Prostate gland (tissue), 2 donors: ENCODE results near the gene CFAP210. TPM values are rescaled to one million over a fixed set of nuclear protein-coding genes. Genes with fewer than 3 reads are reported as not detected.

Experiments
- DNase-seq: peaks from one replicate; pipeline ENCODE4 v3.0.0-alpha.2; 2019; ENCODE audit warnings: low spot score
- H3K27ac ChIP-seq, 2 donors: fragments of 200-600 bp; sonication (generic); 2 replicates each; pipeline ENCODE4 v1.5.1; 2017 to 2019
- H3K27me3 ChIP-seq: fragments of 200-600 bp; sonication (generic); replicated peaks from 2 replicates; pipeline ENCODE4 v1.5.1; 2019; ENCODE audit not compliant: insufficient read depth
- H3K36me3 ChIP-seq, 2 donors: fragments of 200-600 bp; sonication (generic); 1 replicate in 1 of 2; 2 replicates in 1 of 2; pipeline versions ENCODE4 v1.5.1 to v1.8.1; 2017 to 2019
- H3K4me1 ChIP-seq: fragments of 200-600 bp; sonication (generic); replicated peaks from 2 replicates; pipeline ENCODE4 v1.5.1; 2019
- H3K4me3 ChIP-seq, 2 donors: fragments of 200-600 bp; sonication (generic); 2 replicates each; pipeline ENCODE4 v1.5.1; 2017 to 2019
- H3K9me3 ChIP-seq: fragments of 200-600 bp; sonication (generic); 2 replicates; pipeline ENCODE4 v1.5.1; 2017
- CTCF ChIP-seq, 4 experiments: fragments of 200-600 bp in 2 of 4; fragments of 450-650 bp in 2 of 4; sonication (generic) in 2 of 4; IDR thresholded peaks; 1 replicate in 3 of 4; 2 replicates in 1 of 4; pipeline ENCODE4 v1.5.1; 2016 to 2019; ENCODE audit warnings: antibody characterized with exemption in 4 of 4, mild to moderate bottlenecking in 2 of 4, moderate library complexity in 2 of 4
- POLR2A ChIP-seq: fragments of 450-650 bp; IDR thresholded peaks from one replicate; pipeline ENCODE4 v1.6.1; 2016; ENCODE audit warnings: antibody characterized with exemption, mild to moderate bottlenecking
- POLR2AphosphoS5 ChIP-seq: sonication (generic); formaldehyde crosslinking; IDR thresholded peaks from one replicate; pipeline ENCODE4 v1.6.1; 2017; ENCODE audit warnings: antibody characterized with exemption
- WGBS: methylation state at CpG from one replicate; pipeline ENCODE4 v1.1.5; 2018; 5-methylcytosine and 5-hydroxymethylcytosine counted together
- intact Hi-C: fragments of 100-400 bp; cut with DNase I; formaldehyde crosslinking; loops from one replicate; pipeline ENCODE4 v1.14.2; 2022
- total RNA-seq, 2 donors: library from RNA; depleted of rRNA; stranded (reverse); fragments of >200 nt; gene quantifications; one replicate each; pipeline ENCODE4 v1.1.0, GENCODE V29; 2016

CFAP210 gene
- total RNA-seq, 2 donors from 2014 or later, result 0.27 to 1.0 TPM

- Histone ChIP-seq H3K4me1 (no peaks in the 10 kb centered on the region), H3K9me3 (no peaks in the 10 kb centered on the region), H3K4me3 (no peak overlapping the region), H3K36me3 (no peaks in the 10 kb centered on the region), H3K27ac (no peak overlapping the region), H3K27me3 (no peaks in the 10 kb centered on the region)
- TF ChIP-seq POLR2A (no peak), CTCF (IDR thresholded peaks at IDR 0.05) (no peak), POLR2AphosphoS5 (no peak)
- no peak for DNase-seq
- intact Hi-C loops, result no loop called here
- WGBS, result 73% methylated on average over 3 of the region's 3 CpGs
Measured at GRCh38 chr2:169661265-169661664, 32.9 kb downstream of the CFAP210 start.

- no peak overlapping the region for H3K4me3 ChIP-seq
- no peaks in the 10 kb centered on the region for H3K9me3 ChIP-seq
- no peaks in the 10 kb centered on the region for H3K4me1 ChIP-seq
- 89% methylated on average over 1 of the region's 1 CpG for WGBS
- TF ChIP-seq CTCF (IDR thresholded peaks at IDR 0.05) (no peak), POLR2A (no peak), POLR2AphosphoS5 (no peak)
- intact Hi-C loops, result no loop called here
- no peaks in the 10 kb centered on the region for H3K36me3 ChIP-seq
- DNase-seq, result no peak
- no peaks in the 10 kb centered on the region for H3K27me3 ChIP-seq
- no peak overlapping the region for H3K27ac ChIP-seq
Measured at GRCh38 chr2:169659320-169659719, 34.9 kb downstream of the CFAP210 start.

GRCh38 chr2:169658877-169659276, 35.3 kb downstream of the CFAP210 start:
- no peak for TF ChIP-seq CTCF (IDR thresholded peaks at IDR 0.05)
- H3K9me3 ChIP-seq, result no peaks in the 10 kb centered on the region
- whole genome bisulfite sequencing, result 100% methylated on average over 1 of the region's 1 CpG
- H3K36me3 ChIP-seq, result no peaks in the 10 kb centered on the region
- no peak overlapping the region for H3K4me3 ChIP-seq
- intact Hi-C loops, result no loop called here
- no peak for DNase-seq
- no peaks in the 10 kb centered on the region for H3K27me3 ChIP-seq
- H3K27ac ChIP-seq, result no peak overlapping the region
- no peaks in the 10 kb centered on the region for H3K4me1 ChIP-seq

GRCh38 chr2:169656164-169656563, 38.0 kb downstream of the CFAP210 start:
- Histone ChIP-seq H3K36me3 (no peaks in the 10 kb centered on the region), H3K27me3 (no peaks in the 10 kb centered on the region), H3K9me3 (no peaks in the 10 kb centered on the region), H3K27ac (no peak overlapping the region), H3K4me1 (no peaks in the 10 kb centered on the region), H3K4me3 (no peak overlapping the region)
- intact Hi-C loops, result no loop called here
- TF ChIP-seq CTCF (IDR thresholded peaks at IDR 0.05) (no peak), POLR2AphosphoS5 (no peak), POLR2A (no peak)
- DNase-seq, result no peak
- 78% methylated on average over 3 of the region's 3 CpGs for WGBS

- no peaks in the 10 kb centered on the region for H3K36me3 ChIP-seq
- no peak overlapping the region for H3K27ac ChIP-seq
- no peak for DNase-seq
- intact Hi-C loops, result no loop called here
- no peaks in the 10 kb centered on the region for H3K9me3 ChIP-seq
- H3K27me3 ChIP-seq, result no peaks in the 10 kb centered on the region
- TF ChIP-seq POLR2A, result no peak
- no peak for TF ChIP-seq POLR2AphosphoS5
- WGBS, result 80% methylated on average over 3 of the region's 3 CpGs
- H3K4me1 ChIP-seq, result no peaks in the 10 kb centered on the region
- no peak overlapping the region for H3K4me3 ChIP-seq
Measured at GRCh38 chr2:169653636-169654035, 40.6 kb downstream of the CFAP210 start.
